KG1 (cell line): ENCODE measurements around the gene NAXD.
"Not testable (repeated sequence)": the region's sequence is repeated elsewhere in the genome, so short reads cannot be mapped to it uniquely, and the experiment has no call there.

ENCODE experiments used
- DNase-seq: peaks from one replicate; lab custom pipeline; 2025; lab: John Stamatoyannopoulos, UW

NAXD gene

GRCh38 chr13:110597041-110597689 lies 18.2 kb upstream of the NAXD start:
- DNase-seq: no peak

- DNase-seq: no peak
Measured at GRCh38 chr13:110600261-110600819, 15.0 kb upstream of the NAXD start.

- DNase-seq: no peak
Measured at GRCh38 chr13:110600980-110601379, 14.4 kb upstream of the NAXD start.

- no peak for DNase-seq
Measured at GRCh38 chr13:110605132-110605531, 10.2 kb upstream of the NAXD start.

- DNase-seq: not testable (repeated sequence)
Measured at GRCh38 chr13:110606281-110606680, 9.1 kb upstream of the NAXD start.

GRCh38 chr13:110607675-110608224 lies 7.6 kb upstream of the NAXD start:
- no peak for DNase-seq

GRCh38 chr13:110610955-110611595 lies 4.3 kb upstream of the NAXD start:
- no peak for DNase-seq

GRCh38 chr13:110615005-110615321 lies 382 bp upstream of the NAXD start:
- no peak for DNase-seq

- DNase-seq: no peak
Measured at GRCh38 chr13:110616103-110617101, 1.1 kb downstream of the NAXD start.

GRCh38 chr13:110617321-110618072 lies 2.2 kb downstream of the NAXD start:
- DNase-seq: no peak

GRCh38 chr13:110618167-110618566 lies 2.8 kb downstream of the NAXD start:
- DNase-seq: no peak

- DNase-seq: no peak
Measured at GRCh38 chr13:110618780-110619179, 3.4 kb downstream of the NAXD start.

GRCh38 chr13:110620596-110620995 lies 5.3 kb downstream of the NAXD start:
- DNase-seq: no peak

GRCh38 chr13:110624766-110625756 lies 9.7 kb downstream of the NAXD start:
- DNase-seq: no peak

- DNase-seq: no peak
Measured at GRCh38 chr13:110625771-110626321, 10.5 kb downstream of the NAXD start.

- no peak for DNase-seq
Measured at GRCh38 chr13:110626521-110626920, 11.2 kb downstream of the NAXD start.

GRCh38 chr13:110627351-110627750 lies 12.0 kb downstream of the NAXD start:
- DNase-seq: no peak

GRCh38 chr13:110627761-110628476 lies 12.6 kb downstream of the NAXD start:
- no peak for DNase-seq

GRCh38 chr13:110628477-110628793 lies 13.1 kb downstream of the NAXD start:
- DNase-seq: no peak
